GM18907 (cell line): Measurements from ENCODE around the gene POLRMT.

Experiments used
- ATAC-seq: cut with Tn5 transposase; IDR thresholded peaks from one replicate; pipeline ENCODE4 v1.9.1; 2021; ENCODE audit warnings: mild to moderate bottlenecking, moderate library complexity; ENCODE audit not compliant: unreplicated experiment

The POLRMT gene

GRCh38 chr19:648305-648704 is 15.0 kb upstream of the POLRMT start:
- ATAC-seq, result no peak

- no peak for ATAC-seq
These were observed 14.4 kb upstream of the POLRMT start for GRCh38 chr19:647566-648284.

GRCh38 chr19:646779-647565 is 13.6 kb upstream of the POLRMT start:
- ATAC-seq, result no peak

GRCh38 chr19:645912-646778 is 12.8 kb upstream of the POLRMT start:
- no peak for ATAC-seq

- ATAC-seq, result no peak
These were observed 11.5 kb upstream of the POLRMT start for GRCh38 chr19:644789-645188.

- no peak for ATAC-seq
These were observed 11.0 kb upstream of the POLRMT start for GRCh38 chr19:644363-644762.

GRCh38 chr19:643736-644135 is 10.4 kb upstream of the POLRMT start:
- no peak for ATAC-seq

GRCh38 chr19:642767-643727 is 9.7 kb upstream of the POLRMT start:
- no peak for ATAC-seq

- ATAC-seq, result no peak
These were observed 8.4 kb upstream of the POLRMT start for GRCh38 chr19:641702-642101.

- no peak for ATAC-seq
These were observed 7.4 kb upstream of the POLRMT start for GRCh38 chr19:640606-641189.

- no peak for ATAC-seq
These were observed 6.8 kb upstream of the POLRMT start for GRCh38 chr19:640161-640558.

- no peak for ATAC-seq
These were observed 6.2 kb upstream of the POLRMT start, which contains the start of gene FGF22 for GRCh38 chr19:639253-640160. Gene FGF22 (plus strand): TSS chr19:639879. CDS start chr19:639926, 47 bp downstream.

GRCh38 chr19:638906-639252 is 5.5 kb upstream of the POLRMT start:
- no peak for ATAC-seq

GRCh38 chr19:634975-635652 is 1.8 kb upstream of the POLRMT start:
- no peak for ATAC-seq

GRCh38 chr19:633786-634639 is 676 bp upstream of the POLRMT start:
- no peak for ATAC-seq

- ATAC-seq, result peak; percentile 14
These were observed 714 bp downstream of the POLRMT start for GRCh38 chr19:632579-633067.
